ENCODE results near the gene MEIG1.

Gene MEIG1

GRCh38 chr10:14952851-14953423 is 6.3 kb upstream of the MEIG1 start:
- no peaks in the 10 kb centered on the region for H3K9me3 ChIP-seq (ENCODE audit: insufficient read depth, low read depth, low read length)
- H2AFZ ChIP-seq (ENCODE audit: low read length), result peak overlapping the region; percentile 93; the same call in 1 of the 2 replicates
- peaks cover 69% of the 10 kb centered on the region for H3K79me2 ChIP-seq (ENCODE audit: insufficient read depth, low read length)
- peaks cover 49% of the 10 kb centered on the region for H3K4me1 ChIP-seq (ENCODE audit: insufficient read depth, low read length, poor library complexity, severe bottlenecking)
- no peaks in the 10 kb centered on the region for H3K9me2 ChIP-seq (replicated peaks; ENCODE audit: low read depth, low read length)
- TF ChIP-seq, protein P1, sequence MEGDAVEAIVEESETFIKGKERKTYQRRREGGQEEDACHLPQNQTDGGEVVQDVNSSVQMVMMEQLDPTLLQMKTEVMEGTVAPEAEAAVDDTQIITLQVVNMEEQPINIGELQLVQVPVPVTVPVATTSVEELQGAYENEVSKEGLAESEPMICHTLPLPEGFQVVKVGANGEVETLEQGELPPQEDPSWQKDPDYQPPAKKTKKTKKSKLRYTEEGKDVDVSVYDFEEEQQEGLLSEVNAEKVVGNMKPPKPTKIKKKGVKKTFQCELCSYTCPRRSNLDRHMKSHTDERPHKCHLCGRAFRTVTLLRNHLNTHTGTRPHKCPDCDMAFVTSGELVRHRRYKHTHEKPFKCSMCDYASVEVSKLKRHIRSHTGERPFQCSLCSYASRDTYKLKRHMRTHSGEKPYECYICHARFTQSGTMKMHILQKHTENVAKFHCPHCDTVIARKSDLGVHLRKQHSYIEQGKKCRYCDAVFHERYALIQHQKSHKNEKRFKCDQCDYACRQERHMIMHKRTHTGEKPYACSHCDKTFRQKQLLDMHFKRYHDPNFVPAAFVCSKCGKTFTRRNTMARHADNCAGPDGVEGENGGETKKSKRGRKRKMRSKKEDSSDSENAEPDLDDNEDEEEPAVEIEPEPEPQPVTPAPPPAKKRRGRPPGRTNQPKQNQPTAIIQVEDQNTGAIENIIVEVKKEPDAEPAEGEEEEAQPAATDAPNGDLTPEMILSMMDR (conservative IDR thresholded peaks at IDR 0.05; ENCODE audit: low read length), result no peak
- TF ChIP-seq EZH2phosphoT487 (IDR thresholded peaks at IDR 0.05; ENCODE audit: borderline replicate concordance), result no peak
- H3K4me3 ChIP-seq (ENCODE audit: low read length, poor library complexity, severe bottlenecking), result peak overlapping the region; percentile 82
- H3K9ac ChIP-seq (ENCODE audit: low read depth, low read length, poor library complexity, severe bottlenecking), result peak overlapping the region; percentile 86
- peaks cover 2% of the 10 kb centered on the region; the same call in 1 of the 2 replicates for H3K36me3 ChIP-seq (ENCODE audit: insufficient read depth, low read length)
- peak overlapping the region; percentile 95 for H3K4me2 ChIP-seq (ENCODE audit: low read depth, low read length, poor library complexity, severe bottlenecking)
- H3F3A ChIP-seq (ENCODE audit: low read depth), result no peaks in the 10 kb centered on the region
- H3K27me3 ChIP-seq (ENCODE audit: insufficient read depth, low read length, poor library complexity, severe bottlenecking), result no peaks in the 10 kb centered on the region
- peaks cover 28% of the 10 kb centered on the region for H4K20me1 ChIP-seq (ENCODE audit: insufficient read depth, low read length, poor library complexity, severe bottlenecking)

DNA sequence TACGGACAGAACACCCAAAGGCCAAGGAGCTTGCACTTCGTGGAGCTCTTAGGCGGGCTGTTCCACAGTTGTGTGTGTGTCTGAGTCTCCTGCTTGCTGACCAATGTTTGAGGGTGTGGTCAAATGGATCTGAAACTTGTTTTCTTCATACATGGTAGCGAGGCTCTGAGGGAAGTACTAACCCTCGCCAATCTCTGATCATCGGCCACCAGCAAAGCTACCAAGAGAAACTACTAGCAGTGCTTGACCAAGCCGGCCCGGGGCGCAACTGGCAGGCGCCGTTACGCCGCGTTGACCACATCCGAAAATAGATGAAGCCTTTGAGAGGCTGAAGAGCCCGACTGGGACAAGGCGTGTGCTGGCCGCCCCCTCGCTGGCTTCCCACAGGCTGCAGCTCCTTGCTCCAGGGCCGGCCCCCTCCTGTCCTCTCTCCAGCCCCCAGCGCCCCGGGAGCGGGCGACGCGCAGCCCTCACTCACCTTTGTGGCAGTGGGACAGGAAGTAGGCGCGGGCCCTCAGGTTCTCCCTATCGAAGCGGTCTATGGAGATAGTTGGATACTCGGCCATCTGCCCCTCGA is 5.7 kb upstream of the MEIG1 start:
- Histone ChIP-seq H3K4me3 (ENCODE audit: low read length, poor library complexity, severe bottlenecking) (peak overlapping the region; percentile 82), H3K36me3 (ENCODE audit: insufficient read depth, low read length) (no peaks in the 10 kb centered on the region), H4K20me1 (ENCODE audit: insufficient read depth, low read length, poor library complexity, severe bottlenecking) (peaks cover 28% of the 10 kb centered on the region), H3K4me2 (ENCODE audit: low read depth, low read length, poor library complexity, severe bottlenecking) (peak overlapping the region; percentile 95), H3K27me3 (ENCODE audit: insufficient read depth, low read length, poor library complexity, severe bottlenecking) (no peaks in the 10 kb centered on the region), H3K9me2 (replicated peaks; ENCODE audit: low read depth, low read length) (no peaks in the 10 kb centered on the region), H3K9me3 (ENCODE audit: insufficient read depth, low read depth, low read length) (no peaks in the 10 kb centered on the region), H3K79me2 (ENCODE audit: insufficient read depth, low read length) (peaks cover 66% of the 10 kb centered on the region), H3F3A (ENCODE audit: low read depth) (no peaks in the 10 kb centered on the region), H3K9ac (ENCODE audit: low read depth, low read length, poor library complexity, severe bottlenecking) (peak overlapping the region; percentile 86), H3K4me1 (ENCODE audit: insufficient read depth, low read length, poor library complexity, severe bottlenecking) (peaks cover 49% of the 10 kb centered on the region), H2AFZ (ENCODE audit: low read length) (peak overlapping the region; percentile 93)
- no peak for TF ChIP-seq EZH2phosphoT487 (IDR thresholded peaks at IDR 0.05; ENCODE audit: borderline replicate concordance)
- TF ChIP-seq, protein P1 (conservative IDR thresholded peaks at IDR 0.05; ENCODE audit: low read length), result no peak

GRCh38 chr10:14954001-14954770 is 5.0 kb upstream of the MEIG1 start, which contains the start of gene DCLRE1C:
Gene DCLRE1C, minus strand, starts transcription at chr10:14954096. Its CDS starts 86 bp downstream, at chr10:14954010.
- Histone ChIP-seq H3K4me2 (ENCODE audit: low read depth, low read length, poor library complexity, severe bottlenecking) (peak within 1 kb of the TSS; percentile 95), H3K9me3 (ENCODE audit: insufficient read depth, low read depth, low read length) (no peaks in the 10 kb centered on the region), H3K79me2 (ENCODE audit: insufficient read depth, low read length) (peaks cover 59% of the 10 kb centered on the region), H3K9ac (ENCODE audit: low read depth, low read length, poor library complexity, severe bottlenecking) (peak within 1 kb of the TSS; percentile 86), H4K20me1 (ENCODE audit: insufficient read depth, low read length, poor library complexity, severe bottlenecking) (peaks cover 25% of the 10 kb centered on the region), H3K36me3 (ENCODE audit: insufficient read depth, low read length) (no peaks in the 10 kb centered on the region), H2AFZ (ENCODE audit: low read length) (peak within 1 kb of the TSS; percentile 93), H3F3A (ENCODE audit: low read depth) (no peaks in the 10 kb centered on the region), H3K4me1 (ENCODE audit: insufficient read depth, low read length, poor library complexity, severe bottlenecking) (peaks cover 48% of the 10 kb centered on the region), H3K4me3 (ENCODE audit: low read length, poor library complexity, severe bottlenecking) (peak within 1 kb of the TSS; percentile 82), H3K9me2 (replicated peaks; ENCODE audit: low read depth, low read length) (no peaks in the 10 kb centered on the region), H3K27me3 (ENCODE audit: insufficient read depth, low read length, poor library complexity, severe bottlenecking) (no peaks in the 10 kb centered on the region)
- TF ChIP-seq, protein P1 (conservative IDR thresholded peaks at IDR 0.05; ENCODE audit: low read length), result no peak
- no peak for TF ChIP-seq EZH2phosphoT487 (IDR thresholded peaks at IDR 0.05; ENCODE audit: borderline replicate concordance)
